AG09319 (cell line): ENCODE measurements around the gene MYO1F.
A peak's percentile ranks its signal among the peaks of the same experiment; 100 is the strongest.

Experiments
- DNase-seq: peaks from one replicate; pipeline ENCODE4 v3.0.0-alpha.2; 2010; ENCODE audit warnings: low read depth; ENCODE audit errors: extremely low read depth
- TF ChIP-seq, protein P1 (sequence below): IDR thresholded peaks from 2 replicates; pipeline ENCODE4 v1.5.1; 2011; ENCODE audit warnings: low read depth, mild to moderate bottlenecking, inconsistent platforms, low read length, moderate library complexity

The MYO1F gene

DNA sequence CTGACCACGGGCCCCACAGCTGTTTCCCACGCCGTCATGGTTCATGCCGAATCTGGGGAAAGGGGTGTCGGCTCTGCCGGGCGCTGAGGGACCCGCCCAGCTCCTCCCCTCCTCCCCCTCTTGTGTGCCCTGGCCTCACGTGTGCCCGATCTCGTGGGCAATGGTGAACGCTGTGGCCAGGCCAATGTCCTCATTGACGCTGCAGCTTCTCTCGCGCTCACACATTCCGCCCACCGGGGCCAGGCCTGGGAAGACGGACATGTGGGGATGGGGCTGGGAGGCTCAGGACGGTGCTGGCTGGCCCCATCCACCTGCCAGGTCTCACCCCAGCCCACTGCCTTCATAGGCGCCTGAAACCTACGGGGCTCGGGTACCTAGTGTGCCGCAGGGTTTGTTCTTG lies 18.9 kb upstream of the MYO1F start:
- TF ChIP-seq, protein P1, sequence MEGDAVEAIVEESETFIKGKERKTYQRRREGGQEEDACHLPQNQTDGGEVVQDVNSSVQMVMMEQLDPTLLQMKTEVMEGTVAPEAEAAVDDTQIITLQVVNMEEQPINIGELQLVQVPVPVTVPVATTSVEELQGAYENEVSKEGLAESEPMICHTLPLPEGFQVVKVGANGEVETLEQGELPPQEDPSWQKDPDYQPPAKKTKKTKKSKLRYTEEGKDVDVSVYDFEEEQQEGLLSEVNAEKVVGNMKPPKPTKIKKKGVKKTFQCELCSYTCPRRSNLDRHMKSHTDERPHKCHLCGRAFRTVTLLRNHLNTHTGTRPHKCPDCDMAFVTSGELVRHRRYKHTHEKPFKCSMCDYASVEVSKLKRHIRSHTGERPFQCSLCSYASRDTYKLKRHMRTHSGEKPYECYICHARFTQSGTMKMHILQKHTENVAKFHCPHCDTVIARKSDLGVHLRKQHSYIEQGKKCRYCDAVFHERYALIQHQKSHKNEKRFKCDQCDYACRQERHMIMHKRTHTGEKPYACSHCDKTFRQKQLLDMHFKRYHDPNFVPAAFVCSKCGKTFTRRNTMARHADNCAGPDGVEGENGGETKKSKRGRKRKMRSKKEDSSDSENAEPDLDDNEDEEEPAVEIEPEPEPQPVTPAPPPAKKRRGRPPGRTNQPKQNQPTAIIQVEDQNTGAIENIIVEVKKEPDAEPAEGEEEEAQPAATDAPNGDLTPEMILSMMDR = no peak
- DNase-seq = no peak

DNA sequence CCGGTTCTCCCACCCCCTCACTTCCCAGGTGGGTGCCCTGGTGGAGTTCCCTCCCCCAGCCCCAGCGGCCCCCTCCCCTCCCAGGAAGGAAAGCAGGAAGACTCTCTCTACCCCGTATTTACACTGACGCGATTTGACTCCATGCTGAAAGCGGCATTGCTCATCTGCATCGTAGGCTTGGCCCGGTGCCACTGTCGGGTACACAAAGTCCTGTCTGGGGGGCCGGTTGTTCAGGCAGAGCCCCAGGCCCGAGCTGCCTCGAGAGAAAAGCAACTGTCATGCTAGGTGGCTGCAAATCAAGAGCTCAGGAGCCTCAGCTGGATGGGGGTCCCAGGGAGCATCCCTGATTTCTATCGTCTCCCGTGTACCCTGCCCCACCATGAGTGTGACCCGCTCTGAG lies 18.4 kb upstream of the MYO1F start:
- DNase-seq = no peak
- TF ChIP-seq, protein P1 = no peak

DNA sequence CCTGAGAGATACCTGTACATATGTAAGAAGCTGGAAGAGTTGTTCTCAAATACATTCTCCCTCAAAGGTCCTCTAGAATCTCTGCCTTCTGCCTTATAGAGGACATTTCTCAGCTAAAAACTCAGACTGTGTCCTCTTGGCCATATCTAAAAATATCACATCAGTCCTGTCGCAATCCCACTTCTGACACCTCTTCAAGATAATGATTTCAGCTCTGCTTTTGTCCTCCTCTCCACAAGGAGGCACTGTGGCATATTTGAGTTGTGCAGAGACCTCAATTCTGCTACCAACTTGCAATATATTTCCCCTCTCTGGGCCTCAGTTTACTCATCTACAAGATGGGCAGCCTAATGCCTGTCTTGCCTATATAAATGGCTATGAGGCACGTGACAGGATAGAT lies 16.7 kb upstream of the MYO1F start:
- DNase-seq = no peak
- TF ChIP-seq, protein P1 = peak; percentile 11; the same call in 1 of the 2 replicates

DNA sequence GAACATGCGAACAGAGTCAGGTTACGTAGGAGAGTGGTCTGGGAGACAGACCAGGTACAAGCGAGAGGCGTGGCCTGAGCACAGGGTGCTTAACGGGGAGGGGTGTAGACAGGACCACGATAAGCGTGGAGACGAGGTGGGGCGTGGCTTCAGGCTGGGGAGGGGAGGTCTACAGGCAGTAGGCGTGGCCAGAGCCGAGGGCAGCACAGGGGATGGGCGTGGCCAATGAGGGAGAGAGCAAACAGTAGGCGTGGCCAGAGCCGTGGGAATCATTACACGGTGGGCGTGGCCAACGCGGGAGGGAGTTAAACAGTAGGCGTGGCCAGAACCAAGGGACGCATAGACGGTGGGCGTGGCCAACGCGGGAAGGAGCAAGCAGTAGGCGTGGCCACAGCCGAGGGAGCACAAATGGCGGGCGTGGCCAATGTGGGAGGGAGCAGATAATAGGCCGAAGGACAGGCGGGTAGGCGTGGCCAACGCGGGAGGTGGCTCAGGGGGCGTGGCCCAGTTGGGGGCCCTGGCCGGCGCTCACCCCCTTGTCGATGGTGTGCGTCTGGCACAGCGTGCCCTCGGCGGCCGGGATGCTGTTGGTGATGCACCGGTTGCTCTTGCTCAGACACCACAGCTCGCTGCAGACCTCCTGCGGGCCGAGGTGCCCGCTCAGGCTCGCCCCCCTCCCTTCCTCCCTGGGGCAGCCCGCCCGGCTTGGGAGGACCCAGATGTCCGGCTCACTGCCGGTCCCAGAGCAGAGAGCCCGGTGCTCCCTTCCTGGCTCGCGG lies 15.2 kb upstream of the MYO1F start:
- DNase-seq = peak; percentile 85
- TF ChIP-seq, protein P1 = no peak

DNA sequence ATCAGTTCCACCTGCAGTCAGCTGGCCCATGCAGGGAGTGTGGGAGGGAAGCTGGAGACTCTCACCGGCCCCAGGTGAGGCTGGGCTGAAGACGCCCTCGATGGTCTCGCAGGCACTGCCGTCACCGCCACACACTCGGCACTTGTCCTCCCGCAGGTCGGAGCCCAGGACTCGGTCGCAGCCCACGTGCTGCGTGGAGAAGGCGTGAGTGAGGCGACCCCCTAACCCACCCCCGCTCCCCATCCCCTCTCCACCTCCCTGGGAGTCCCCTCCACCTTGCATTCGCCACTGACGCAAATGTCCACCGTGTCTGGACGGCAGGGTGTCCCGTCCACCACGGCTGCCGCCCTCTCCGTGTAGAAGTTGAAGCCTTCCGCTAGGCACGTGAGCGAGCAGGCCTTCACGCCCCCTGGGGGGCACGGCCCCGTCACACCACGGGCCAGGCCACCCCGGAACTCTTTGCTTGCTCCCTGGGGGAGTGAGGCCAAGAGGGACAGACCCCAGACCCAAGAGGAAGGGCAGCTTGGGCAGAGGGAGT lies 12.0 kb upstream of the MYO1F start:
- TF ChIP-seq, protein P1 = no peak
- no peak for DNase-seq

DNA sequence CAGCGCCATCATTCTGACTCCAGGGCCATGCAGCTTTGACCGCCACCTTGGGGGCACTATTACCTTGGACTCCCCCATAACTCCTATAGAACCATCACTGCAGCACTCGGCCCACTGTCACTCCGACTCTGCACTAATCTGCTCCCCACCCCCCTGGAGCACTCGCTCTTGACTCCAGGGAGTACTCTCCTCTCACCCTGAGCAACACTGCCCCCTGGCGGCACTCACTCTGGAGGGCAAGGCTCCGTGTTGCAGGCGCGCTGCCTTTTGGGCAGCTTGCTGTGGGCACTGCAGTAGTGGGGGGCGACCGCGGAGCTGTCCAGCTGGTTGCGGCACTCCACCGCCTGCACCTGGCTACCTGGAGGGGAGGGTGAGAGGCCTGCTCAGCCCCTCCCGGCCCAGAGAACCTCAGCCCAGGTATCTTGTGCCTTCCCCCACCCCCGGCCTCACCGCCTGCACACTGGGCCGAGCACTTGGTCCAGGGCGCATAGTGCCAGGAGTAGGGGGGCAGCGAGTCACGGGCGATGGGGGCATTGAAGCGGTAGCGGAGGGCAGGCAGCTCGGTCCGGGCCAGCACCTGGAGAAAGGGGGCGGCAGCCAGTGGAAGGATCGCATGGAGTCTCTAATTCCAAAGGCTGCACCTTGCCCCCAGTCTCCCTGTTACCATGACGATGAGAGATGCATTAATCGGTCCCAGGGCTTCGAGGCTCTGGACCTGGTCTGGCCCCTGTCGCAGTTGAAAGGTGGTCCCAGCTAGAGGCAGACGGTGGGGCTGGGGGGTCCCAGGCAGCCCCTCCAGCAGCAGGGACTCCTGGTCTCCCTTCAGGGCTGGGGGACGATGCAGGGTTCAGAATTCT lies 8.9 kb upstream of the MYO1F start:
- TF ChIP-seq, protein P1 = peak; percentile 58
- DNase-seq = no peak
